T-helper 2 cell (primary cell): ENCODE data around the gene SRR.

Experiments used
- DNase-seq, 5 experiments: peaks; one replicate each; pipeline versions ENCODE4 v3.0.0 to v3.0.0-alpha.2; 2012 to 2022

The SRR gene

GRCh38 chr17:2346475-2346874, 42.7 kb downstream of the SRR start:
- no peak for DNase-seq

- no peak for DNase-seq
Observed at GRCh38 chr17:2347805-2348685, 44.3 kb downstream of the SRR start.

GRCh38 chr17:2351269-2351668, 47.5 kb downstream of the SRR start:
- DNase-seq, result no peak

GRCh38 chr17:2354311-2354710, 50.6 kb downstream of the SRR start:
- DNase-seq, result no peak

- DNase-seq, result no peak
Observed at GRCh38 chr17:2357237-2357636, 53.5 kb downstream of the SRR start.

GRCh38 chr17:2357931-2358434, 54.2 kb downstream of the SRR start:
- DNase-seq, result no peak

GRCh38 chr17:2361010-2361760, 57.4 kb downstream of the SRR start:
- DNase-seq, result no peak

- DNase-seq, result no peak
Observed at GRCh38 chr17:2362016-2362415, 58.3 kb downstream of the SRR start.

GRCh38 chr17:2362416-2362815, 58.7 kb downstream of the SRR start:
- no peak for DNase-seq

- DNase-seq, result no peak
Observed at GRCh38 chr17:2362881-2363280, 59.1 kb downstream of the SRR start.

- no peak for DNase-seq
Observed at GRCh38 chr17:2363318-2363717, 59.6 kb downstream of the SRR start.

- DNase-seq, result no peak
Observed at GRCh38 chr17:2363851-2364762, 60.4 kb downstream of the SRR start.

- no peak for DNase-seq
Observed at GRCh38 chr17:2364763-2365116, 61.0 kb downstream of the SRR start.

- DNase-seq, result no peak
Observed at GRCh38 chr17:2365132-2365531, 61.4 kb downstream of the SRR start.

GRCh38 chr17:2366747-2367494, 63.2 kb downstream of the SRR start:
- no peak for DNase-seq

- DNase-seq, result no peak
Observed at GRCh38 chr17:2368359-2368758, 64.6 kb downstream of the SRR start.

- no peak for DNase-seq
Observed at GRCh38 chr17:2369039-2369438, 65.3 kb downstream of the SRR start.

GRCh38 chr17:2369551-2370210, 65.9 kb downstream of the SRR start:
- DNase-seq, result no peak

- DNase-seq, result no peak
Observed at GRCh38 chr17:2370211-2370589, 66.5 kb downstream of the SRR start.

- DNase-seq, result no peak
Observed at GRCh38 chr17:2371183-2372130, 67.7 kb downstream of the SRR start.
